Esophagus (tissue), 2 donors: ENCODE results near the gene ALG12. TPM values are rescaled to one million over a fixed set of nuclear protein-coding genes. Genes with fewer than 3 reads are reported as not detected.

Source experiments
- H3K27ac ChIP-seq, 2 donors: one replicate each; pipeline ENCODE4 v1.5.1; 2013; ENCODE audit warnings: low read depth in 2 of 2, mild to moderate bottlenecking in 2 of 2, inconsistent platforms in 1 of 2, low read length in 1 of 2, moderate library complexity in 1 of 2
- H3K27me3 ChIP-seq, 2 donors: one replicate each; pipeline ENCODE4 v1.6.1; 2013; ENCODE audit warnings: low read length in 2 of 2, control low read depth in 1 of 2, mild to moderate bottlenecking in 1 of 2; ENCODE audit not compliant: insufficient read depth in 2 of 2, control insufficient read depth in 1 of 2
- H3K36me3 ChIP-seq, 2 donors: one replicate each; pipeline ENCODE4 v1.6.1; 2013; ENCODE audit warnings: low read length in 1 of 2; ENCODE audit not compliant: control insufficient read depth in 2 of 2, insufficient read depth in 2 of 2
- H3K4me1 ChIP-seq, 2 donors: one replicate each; pipeline ENCODE4 v1.6.1; 2013; ENCODE audit warnings: low read length in 1 of 2; ENCODE audit not compliant: control insufficient read depth in 2 of 2, insufficient read depth in 2 of 2
- H3K4me3 ChIP-seq, 2 donors: one replicate each; pipeline ENCODE4 v1.5.1; 2013; ENCODE audit warnings: low read length in 2 of 2, mild to moderate bottlenecking in 2 of 2, low read depth in 1 of 2, moderate library complexity in 1 of 2
- H3K9me3 ChIP-seq, 2 donors: one replicate each; pipeline ENCODE4 v1.6.1; 2013; ENCODE audit warnings: mild to moderate bottlenecking in 2 of 2, low read depth in 1 of 2, low read length in 1 of 2, moderate library complexity in 1 of 2; ENCODE audit not compliant: control insufficient read depth in 2 of 2, insufficient read depth in 1 of 2
- WGBS, 2 donors: extraction: QIAGEN DNeasy Blood & Tissue Kit; methylation state at CpG; one replicate each; pipeline ENCODE4 v1.1.7; 2013; 5-methylcytosine and 5-hydroxymethylcytosine counted together
- polyA plus RNA-seq, 2 donors: library from polyadenylated mRNA; stranded (reverse); fragments of 200-250 nt; gene quantifications; one replicate each; pipeline ENCODE4 v1.2.3, GENCODE V29; 2013
- donor health status: healthy with polysubstance abuse.
- donor health status: Bipolar disorder and iron deficiency.

ALG12 gene
- polyA plus RNA-seq = 1 to 10 TPM; 8.6 TPM

GRCh38 chr22:49917974-49918910 is at the start of gene ALG12, which contains the start of gene CRELD2:
Gene ALG12, minus strand, starts transcription at chr22:49918438. Its CDS starts 4,673 bp downstream, at chr22:49913765.
Gene CRELD2, plus strand, starts transcription at chr22:49918634. Its CDS starts 136 bp downstream, at chr22:49918770.
- WGBS, 2 donors = 0 to 1% methylated on average over 70 to 103 of the region's 103 CpGs
- H3K27ac ChIP-seq = peak within 1 kb of the TSS; percentile 92 to 94
- peaks cover 0 to 16% of the 10 kb centered on the region in 2 donors for H3K36me3 ChIP-seq
- peaks cover 5 to 12% of the 10 kb centered on the region in 2 donors for H3K4me1 ChIP-seq
- H3K9me3 ChIP-seq = peaks cover 0 to 4% of the 10 kb centered on the region in 2 donors
- H3K27me3 ChIP-seq = no peaks in the 10 kb centered on the region
- H3K4me3 ChIP-seq = peak within 1 kb of the TSS; percentile 55 to 78

- Histone ChIP-seq H3K36me3 (peaks cover 10 to 24% of the 10 kb centered on the region in 2 donors), H3K9me3 (no peaks in the 10 kb centered on the region), H3K4me1 (peaks cover 0 to 37% of the 10 kb centered on the region in 2 donors), H3K27ac (peak overlapping the region; percentile 46 to 72), H3K27me3 (no peaks in the 10 kb centered on the region), H3K4me3 (no peak overlapping the region)
- 43 to 47% methylated on average over 18 of the region's 18 CpGs for WGBS, 2 donors
These were observed 49.5 kb upstream of the ALG12 start for GRCh38 chr22:49967706-49968208.

- Histone ChIP-seq H3K4me1 (peaks cover 0 to 40% of the 10 kb centered on the region in 2 donors), H3K4me3 (no peak overlapping the region), H3K36me3 (peaks cover 10 to 27% of the 10 kb centered on the region in 2 donors), H3K9me3 (no peaks in the 10 kb centered on the region), H3K27me3 (no peaks in the 10 kb centered on the region), H3K27ac (peak overlapping the region; percentile 46 to 72)
- WGBS, 2 donors = 51 to 54% methylated on average over 36 of the region's 36 CpGs
These were observed 48.8 kb upstream of the ALG12 start for GRCh38 chr22:49966774-49967705.

GRCh38 chr22:49966041-49966773 is 48.0 kb upstream of the ALG12 start:
- H3K27me3 ChIP-seq = no peaks in the 10 kb centered on the region
- peak overlapping the region; percentile 26 to 46 for H3K27ac ChIP-seq
- H3K4me3 ChIP-seq = no peak overlapping the region
- H3K9me3 ChIP-seq = no peaks in the 10 kb centered on the region
- 68 to 69% methylated on average over 11 of the region's 11 CpGs for WGBS, 2 donors
- H3K36me3 ChIP-seq = peaks cover 10 to 34% of the 10 kb centered on the region in 2 donors
- H3K4me1 ChIP-seq = peaks cover 0 to 33% of the 10 kb centered on the region in 2 donors

- H3K4me1 ChIP-seq = peaks cover 0 to 27% of the 10 kb centered on the region in 2 donors
- 83 to 85% methylated on average over 22 of the region's 22 CpGs for WGBS, 2 donors
- peaks cover 10 to 34% of the 10 kb centered on the region in 2 donors for H3K36me3 ChIP-seq
- no peaks in the 10 kb centered on the region for H3K27me3 ChIP-seq
- no peak overlapping the region for H3K4me3 ChIP-seq
- H3K9me3 ChIP-seq = no peaks in the 10 kb centered on the region
- H3K27ac ChIP-seq = peak overlapping the region; percentile 2 to 53
These were observed 47.1 kb upstream of the ALG12 start for GRCh38 chr22:49965091-49966040.

- no peaks in the 10 kb centered on the region for H3K9me3 ChIP-seq
- no peaks in the 10 kb centered on the region for H3K27me3 ChIP-seq
- H3K27ac ChIP-seq = peak overlapping the region; percentile 22 to 53
- peaks cover 0 to 26% of the 10 kb centered on the region in 2 donors for H3K4me1 ChIP-seq
- H3K4me3 ChIP-seq = peak overlapping the region; percentile 31 to 87
- peaks cover 10 to 34% of the 10 kb centered on the region in 2 donors for H3K36me3 ChIP-seq
- 60 to 62% methylated on average over 19 of the region's 19 CpGs for WGBS, 2 donors
These were observed 46.2 kb upstream of the ALG12 start for GRCh38 chr22:49964136-49965090.

GRCh38 chr22:49963647-49964026 is 45.4 kb upstream of the ALG12 start:
- Histone ChIP-seq H3K9me3 (no peaks in the 10 kb centered on the region), H3K4me1 (peaks cover 0 to 26% of the 10 kb centered on the region in 2 donors), H3K27ac (peak overlapping the region; percentile 15 to 24), H3K4me3 (peak overlapping the region; percentile 87 to 97), H3K27me3 (no peaks in the 10 kb centered on the region), H3K36me3 (peaks cover 10 to 34% of the 10 kb centered on the region in 2 donors)
- 44 to 55% methylated on average over 6 of the region's 6 CpGs for WGBS, 2 donors
